Measurements from ENCODE around the gene IPO4.

IPO4 gene

GRCh38 chr14:24195186-24196070 lies 6.8 kb upstream of the IPO4 start, which contains the start of gene TM9SF1:
TM9SF1 (minus strand) TSS chr14:24195441; CDS start chr14:24195019, 422 bp downstream.
- TF ChIP-seq YY1 (IDR thresholded peaks at IDR 0.05; ENCODE audit: insufficient read depth, insufficient read length), result no peak
- no peak for TF ChIP-seq SUZ12 (IDR thresholded peaks at IDR 0.05; ENCODE audit: extremely low read depth, insufficient read depth, insufficient read length)
- no peak for TF ChIP-seq ZNF274 (IDR thresholded peaks at IDR 0.05; ENCODE audit: low read depth, low read length)
- Histone ChIP-seq H3K4me3 (ENCODE audit: insufficient read length, low read depth) (peak within 1 kb of the TSS; percentile 72), H3K9me3 (ENCODE audit: insufficient read depth, low read length) (peaks cover 12% of the 10 kb centered on the region; the same call in 1 of the 2 replicates), H3K27me3 (ENCODE audit: insufficient read depth, insufficient read length) (no peaks in the 10 kb centered on the region), H3K36me3 (ENCODE audit: insufficient read depth, insufficient read length, low read length) (peaks cover 36% of the 10 kb centered on the region), H3K9ac (ENCODE audit: insufficient read length, low read depth) (peak within 1 kb of the TSS; percentile 75), H3K4me1 (ENCODE audit: insufficient read depth, insufficient read length) (no peaks in the 10 kb centered on the region)
- peak; percentile 69 for DNase-seq (ENCODE audit: low read depth, low spot score)

GRCh38 chr14:24194873-24195185 lies 6.2 kb upstream of the IPO4 start:
- DNase-seq (ENCODE audit: low read depth, low spot score), result no peak

DNA sequence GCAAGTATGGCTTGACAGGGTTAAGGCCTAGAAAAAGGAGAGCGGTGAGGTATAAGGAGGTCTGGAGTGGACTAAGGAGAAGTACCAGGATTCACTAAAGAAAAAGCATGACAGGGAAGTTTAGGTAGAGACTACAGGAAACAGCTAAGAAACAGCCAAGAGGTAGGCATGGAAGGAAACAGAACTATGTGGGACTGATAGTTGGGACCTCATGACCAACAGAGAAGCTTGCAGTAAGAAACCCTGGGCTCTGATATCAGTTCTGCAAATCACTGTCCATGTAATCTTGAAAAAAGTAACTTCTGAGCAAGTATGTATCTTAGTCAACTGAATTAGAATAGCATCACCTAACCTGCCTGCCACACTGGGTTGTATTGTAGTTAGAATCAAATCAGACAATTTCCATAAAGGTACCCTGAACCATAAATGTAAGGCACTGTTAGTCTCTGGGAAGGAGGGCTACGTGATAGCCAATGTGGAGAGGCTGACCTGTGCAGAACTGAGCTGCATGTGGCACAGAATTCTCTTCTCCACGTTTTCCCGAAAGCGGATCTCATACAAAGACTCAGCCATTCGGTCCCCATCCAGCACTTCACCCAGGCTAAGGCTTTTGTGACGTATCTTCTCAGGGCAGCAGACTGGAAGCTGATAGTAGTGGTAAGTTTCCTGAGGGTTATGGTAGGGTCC lies 5.7 kb upstream of the IPO4 start:
- Histone ChIP-seq H3K27me3 (ENCODE audit: insufficient read depth, insufficient read length) (no peaks in the 10 kb centered on the region), H3K4me3 (ENCODE audit: insufficient read length, low read depth) (peak overlapping the region; percentile 72), H3K4me1 (ENCODE audit: insufficient read depth, insufficient read length) (peaks cover 2% of the 10 kb centered on the region), H3K36me3 (ENCODE audit: insufficient read depth, insufficient read length, low read length) (peaks cover 43% of the 10 kb centered on the region), H3K9me3 (ENCODE audit: insufficient read depth, low read length) (peaks cover 7% of the 10 kb centered on the region; the same call in 1 of the 2 replicates), H3K9ac (ENCODE audit: insufficient read length, low read depth) (peak overlapping the region; percentile 75)
- TF ChIP-seq ZNF274 (IDR thresholded peaks at IDR 0.05; ENCODE audit: low read depth, low read length) (no peak), SUZ12 (IDR thresholded peaks at IDR 0.05; ENCODE audit: extremely low read depth, insufficient read depth, insufficient read length) (no peak), YY1 (IDR thresholded peaks at IDR 0.05; ENCODE audit: insufficient read depth, insufficient read length) (no peak)
- DNase-seq (ENCODE audit: low read depth, low spot score), result no peak

More at GRCh38 chr14:24194873-24195185, 6.2 kb upstream of the IPO4 start:
- Histone ChIP-seq H3K36me3 (ENCODE audit: insufficient read depth, insufficient read length, low read length) (peaks cover 41% of the 10 kb centered on the region), H3K9ac (ENCODE audit: insufficient read length, low read depth) (peak overlapping the region; percentile 75), H3K4me1 (ENCODE audit: insufficient read depth, insufficient read length) (no peaks in the 10 kb centered on the region), H3K9me3 (ENCODE audit: insufficient read depth, low read length) (peaks cover 8% of the 10 kb centered on the region; the same call in 1 of the 2 replicates), H3K4me3 (ENCODE audit: insufficient read length, low read depth) (peak overlapping the region; percentile 72), H3K27me3 (ENCODE audit: insufficient read depth, insufficient read length) (no peaks in the 10 kb centered on the region)
- TF ChIP-seq YY1 (IDR thresholded peaks at IDR 0.05; ENCODE audit: insufficient read depth, insufficient read length) (no peak), ZNF274 (IDR thresholded peaks at IDR 0.05; ENCODE audit: low read depth, low read length) (no peak), SUZ12 (IDR thresholded peaks at IDR 0.05; ENCODE audit: extremely low read depth, insufficient read depth, insufficient read length) (no peak)

DNA sequence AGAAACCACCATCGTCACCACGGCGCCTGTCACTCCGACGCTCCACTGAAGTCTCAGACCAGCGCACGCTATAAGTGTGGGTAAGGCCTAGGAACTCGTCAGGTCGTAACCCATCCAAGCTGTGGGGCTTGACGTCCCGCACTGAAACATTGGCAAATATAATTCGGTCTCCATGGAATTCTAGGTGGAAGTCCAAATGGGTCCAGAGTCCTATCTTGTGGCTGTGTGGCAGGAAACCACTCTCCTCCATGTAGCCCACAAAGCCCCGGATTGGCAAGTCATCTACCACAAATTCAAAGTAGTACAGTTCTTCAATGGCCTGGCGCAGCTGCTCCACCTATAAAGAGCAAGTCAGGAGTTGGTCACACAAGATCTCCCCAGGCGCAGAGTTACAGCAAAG lies 4.3 kb upstream of the IPO4 start:
- Histone ChIP-seq H3K27me3 (ENCODE audit: insufficient read depth, insufficient read length) (no peaks in the 10 kb centered on the region), H3K9ac (ENCODE audit: insufficient read length, low read depth) (no peak overlapping the region), H3K36me3 (ENCODE audit: insufficient read depth, insufficient read length, low read length) (peaks cover 37% of the 10 kb centered on the region), H3K4me1 (ENCODE audit: insufficient read depth, insufficient read length) (peaks cover 2% of the 10 kb centered on the region), H3K4me3 (ENCODE audit: insufficient read length, low read depth) (no peak overlapping the region), H3K9me3 (ENCODE audit: insufficient read depth, low read length) (no peaks in the 10 kb centered on the region)
- no peak for DNase-seq (ENCODE audit: low read depth, low spot score)
- TF ChIP-seq YY1 (IDR thresholded peaks at IDR 0.05; ENCODE audit: insufficient read depth, insufficient read length), result no peak
- no peak for TF ChIP-seq ZNF274 (IDR thresholded peaks at IDR 0.05; ENCODE audit: low read depth, low read length)
- TF ChIP-seq SUZ12 (IDR thresholded peaks at IDR 0.05; ENCODE audit: extremely low read depth, insufficient read depth, insufficient read length), result no peak

DNA sequence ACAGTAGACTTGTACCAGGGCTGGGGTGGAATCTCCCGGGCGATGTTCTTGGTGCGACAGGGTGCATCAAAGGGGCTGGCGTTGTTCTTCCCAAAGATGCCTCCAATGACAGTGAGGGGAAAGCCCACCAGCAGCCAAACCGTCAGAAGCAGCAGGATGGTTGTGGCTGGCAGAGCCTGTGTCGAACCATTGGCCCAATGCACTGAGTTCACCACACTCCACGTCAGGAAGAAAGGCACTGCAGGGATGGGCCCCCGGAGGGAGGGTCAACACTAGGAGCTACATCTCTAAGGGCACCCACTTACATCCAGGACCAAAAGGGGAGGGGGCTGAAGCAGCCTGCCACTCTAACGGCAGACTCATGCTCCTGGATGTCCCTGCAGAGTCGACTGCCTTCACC lies 1.8 kb upstream of the IPO4 start:
- H3K36me3 ChIP-seq (ENCODE audit: insufficient read depth, insufficient read length, low read length), result peaks cover 62% of the 10 kb centered on the region

DNA sequence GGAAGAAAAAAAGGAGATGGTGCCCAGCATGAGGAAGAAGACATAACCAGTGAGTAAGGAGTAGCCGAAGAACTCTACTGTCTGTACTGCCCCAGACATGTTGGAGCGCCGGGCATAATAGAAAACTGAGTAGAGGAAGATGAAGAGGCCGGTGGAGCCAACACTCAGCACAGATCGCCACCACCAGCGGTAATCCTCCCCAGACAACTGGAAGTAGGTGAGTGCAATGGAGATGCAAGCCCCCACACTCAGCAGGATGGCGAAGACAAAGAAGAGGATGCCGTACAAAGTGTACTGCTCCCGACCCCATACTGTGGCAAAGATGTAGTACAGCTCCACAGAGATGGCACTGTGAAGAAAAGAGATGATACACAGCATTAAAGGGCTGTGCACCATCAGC lies 844 bp upstream of the IPO4 start:
- TF ChIP-seq ZNF274 (IDR thresholded peaks at IDR 0.05; ENCODE audit: low read depth, low read length) (no peak), SUZ12 (IDR thresholded peaks at IDR 0.05; ENCODE audit: extremely low read depth, insufficient read depth, insufficient read length) (no peak), YY1 (IDR thresholded peaks at IDR 0.05; ENCODE audit: insufficient read depth, insufficient read length) (no peak)
- no peak for DNase-seq (ENCODE audit: low read depth, low spot score)
- no peaks in the 10 kb centered on the region for H3K27me3 ChIP-seq (ENCODE audit: insufficient read depth, insufficient read length)
- no peak overlapping the region for H3K4me3 ChIP-seq (ENCODE audit: insufficient read length, low read depth)
- H3K9me3 ChIP-seq (ENCODE audit: insufficient read depth, low read length), result no peaks in the 10 kb centered on the region
- H3K36me3 ChIP-seq (ENCODE audit: insufficient read depth, insufficient read length, low read length), result peaks cover 71% of the 10 kb centered on the region
- peak overlapping the region; percentile 44 for H3K9ac ChIP-seq (ENCODE audit: insufficient read length, low read depth)
- peaks cover 2% of the 10 kb centered on the region for H3K4me1 ChIP-seq (ENCODE audit: insufficient read depth, insufficient read length)

More for the DNA sequence above, 1.8 kb upstream of the IPO4 start:
- TF ChIP-seq ZNF274 (IDR thresholded peaks at IDR 0.05; ENCODE audit: low read depth, low read length) (no peak), YY1 (IDR thresholded peaks at IDR 0.05; ENCODE audit: insufficient read depth, insufficient read length) (no peak), SUZ12 (IDR thresholded peaks at IDR 0.05; ENCODE audit: extremely low read depth, insufficient read depth, insufficient read length) (no peak)
- H3K4me1 ChIP-seq (ENCODE audit: insufficient read depth, insufficient read length), result peaks cover 2% of the 10 kb centered on the region
- no peak for DNase-seq (ENCODE audit: low read depth, low spot score)
- H3K9ac ChIP-seq (ENCODE audit: insufficient read length, low read depth), result no peak overlapping the region
- H3K27me3 ChIP-seq (ENCODE audit: insufficient read depth, insufficient read length), result no peaks in the 10 kb centered on the region
- no peaks in the 10 kb centered on the region for H3K9me3 ChIP-seq (ENCODE audit: insufficient read depth, low read length)
- H3K4me3 ChIP-seq (ENCODE audit: insufficient read length, low read depth), result no peak overlapping the region

GRCh38 chr14:24189059-24189375 lies 401 bp upstream of the IPO4 start:
- Histone ChIP-seq H3K36me3 (ENCODE audit: insufficient read depth, insufficient read length, low read length) (peaks cover 71% of the 10 kb centered on the region), H3K9ac (ENCODE audit: insufficient read length, low read depth) (peak overlapping the region; percentile 44), H3K27me3 (ENCODE audit: insufficient read depth, insufficient read length) (no peaks in the 10 kb centered on the region), H3K4me3 (ENCODE audit: insufficient read length, low read depth) (peak overlapping the region; percentile 86), H3K4me1 (ENCODE audit: insufficient read depth, insufficient read length) (peaks cover 2% of the 10 kb centered on the region), H3K9me3 (ENCODE audit: insufficient read depth, low read length) (no peaks in the 10 kb centered on the region)
- DNase-seq (ENCODE audit: low read depth, low spot score), result no peak
- TF ChIP-seq SUZ12 (IDR thresholded peaks at IDR 0.05; ENCODE audit: extremely low read depth, insufficient read depth, insufficient read length) (no peak), YY1 (IDR thresholded peaks at IDR 0.05; ENCODE audit: insufficient read depth, insufficient read length) (no peak), ZNF274 (IDR thresholded peaks at IDR 0.05; ENCODE audit: low read depth, low read length) (no peak)
